ENCODE results near the gene NFIB.

The NFIB gene

DNA sequence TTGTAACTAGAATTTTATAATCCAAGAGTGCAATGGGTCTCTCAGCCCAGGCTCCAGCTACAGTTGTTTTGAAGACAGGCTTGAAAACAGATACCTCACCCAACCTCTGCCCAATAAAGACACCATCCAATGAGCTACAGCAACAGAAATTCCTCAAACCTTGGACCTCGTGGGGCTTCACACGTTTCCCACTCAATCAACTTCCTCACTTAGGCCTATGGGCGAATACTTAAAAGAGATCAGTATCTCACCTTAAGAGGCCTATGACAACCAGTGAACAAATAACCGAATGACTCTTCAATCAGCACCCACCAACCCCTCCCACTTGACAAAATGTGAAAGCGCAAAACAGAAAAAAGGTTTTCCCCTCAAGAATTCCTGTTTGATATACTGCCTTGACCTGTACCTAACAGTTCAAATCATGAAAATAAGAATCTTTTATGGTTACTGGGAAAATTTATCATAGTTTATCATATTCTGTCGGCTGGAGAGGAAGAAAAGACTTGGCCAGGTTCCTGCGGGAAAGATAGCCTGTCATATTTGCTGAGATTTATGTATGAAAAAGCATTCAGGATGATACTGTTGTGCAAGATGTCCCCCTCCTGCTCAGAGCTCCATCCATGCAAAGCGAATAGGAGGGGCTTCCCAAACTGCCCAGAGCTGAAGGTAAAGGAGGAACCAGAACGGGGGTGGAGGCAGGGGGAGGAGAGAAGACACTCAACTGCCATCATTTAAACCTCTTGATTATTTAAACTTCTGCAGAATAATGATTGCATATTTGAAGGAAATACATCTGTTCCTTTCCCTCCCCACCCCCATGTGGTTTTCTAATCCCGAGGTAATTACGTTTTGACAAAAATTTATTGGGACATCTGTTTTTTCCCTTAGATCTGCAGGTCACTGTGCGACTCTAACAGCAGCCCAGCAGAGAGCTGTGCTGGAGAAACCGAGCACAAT is 256.3 kb downstream of the NFIB start:
- DNase-seq, result no peak

DNA sequence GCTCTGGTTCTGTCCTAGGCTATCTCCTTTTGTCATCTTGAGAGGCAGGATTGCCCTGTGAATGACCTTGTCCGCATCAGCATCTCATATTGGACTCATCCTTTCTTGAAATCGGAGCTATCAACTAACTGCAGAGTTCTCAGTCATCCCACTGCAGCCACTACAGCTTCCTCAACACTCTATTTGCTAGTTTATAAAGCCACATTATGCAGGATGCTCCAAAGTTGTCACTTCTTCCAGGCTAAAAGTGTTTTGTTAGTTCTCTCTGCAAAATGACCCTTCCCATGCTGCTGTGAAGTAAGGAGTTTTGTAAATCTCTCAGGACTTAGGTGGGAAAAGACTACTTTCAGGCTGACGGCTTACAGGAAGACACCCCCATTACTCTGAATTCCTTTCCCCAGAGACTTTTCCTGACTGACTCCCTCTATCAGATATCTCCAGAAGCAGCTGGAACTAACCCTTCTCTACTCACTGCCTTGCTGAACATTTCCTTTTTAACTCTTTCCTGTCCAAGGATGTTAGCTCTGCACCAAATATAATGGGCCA is 257.6 kb downstream of the NFIB start:
- no peak for DNase-seq

- DNase-seq, result no peak
Observed at GRCh38 chr9:14054096-14054495, 259.8 kb downstream of the NFIB start.

DNA sequence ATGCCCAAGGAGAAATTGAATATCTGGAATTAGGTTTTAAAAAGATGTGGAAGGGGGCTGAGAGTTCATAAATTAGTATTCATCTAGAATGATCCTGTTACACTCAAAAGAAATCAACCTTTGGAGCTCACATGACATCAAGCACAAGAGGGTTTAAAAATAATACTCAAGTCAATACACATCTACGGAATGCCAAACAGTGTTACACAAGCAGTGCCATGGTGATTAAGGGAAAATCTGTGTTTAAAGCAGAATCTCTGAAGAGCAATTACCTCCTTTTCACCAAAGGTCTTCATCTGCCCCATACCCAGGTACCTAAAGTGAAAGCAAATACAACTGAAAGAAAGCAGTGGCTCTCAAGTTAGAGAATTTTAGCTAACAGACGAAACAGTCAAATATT is 261.6 kb downstream of the NFIB start:
- DNase-seq, result no peak

GRCh38 chr9:14051419-14051818 is 262.5 kb downstream of the NFIB start:
- no peak for DNase-seq

DNA sequence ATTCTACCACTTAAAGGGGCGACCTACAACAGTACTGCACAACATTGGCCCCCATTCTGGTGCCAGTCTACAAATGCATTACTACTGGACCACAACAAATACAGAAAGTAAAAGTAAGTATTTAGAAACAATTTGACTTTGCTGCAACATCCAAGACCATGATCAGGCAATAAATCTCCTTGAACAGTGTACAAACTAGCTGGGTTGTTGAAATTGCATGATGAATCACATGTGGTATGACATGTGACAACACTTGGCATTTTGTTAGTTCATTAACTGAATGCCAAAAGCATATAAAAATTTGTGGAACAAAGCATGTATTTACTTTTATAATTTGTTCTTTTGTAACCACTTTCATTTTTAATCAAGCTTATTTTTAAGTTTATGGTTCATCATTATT is 270.5 kb downstream of the NFIB start:
- DNase-seq, result no peak

- DNase-seq, result no peak
Observed at GRCh38 chr9:14037331-14037730, 276.6 kb downstream of the NFIB start.

GRCh38 chr9:14033067-14033466 is 280.9 kb downstream of the NFIB start:
- DNase-seq, result no peak
